HepG2 (cell line): ENCODE results near the gene SLIT3.

Source experiments
- BRCA1 ChIP-seq: sonication (generic); formaldehyde crosslinking; IDR thresholded peaks from 2 replicates; pipeline ENCODE4 v1.4.0; 2020; ENCODE audit warnings: missing genetic modification reagents
- MAZ ChIP-seq, 2 experiments: sonication (generic) in 1 of 2; formaldehyde crosslinking in 1 of 2; IDR thresholded peaks; 2 replicates each; pipeline versions ENCODE4 v1.5.0 to v1.6.1; 2012 to 2020; ENCODE audit warnings: low read depth in 2 of 2, mild to moderate bottlenecking in 2 of 2, borderline replicate concordance in 1 of 2, improper control_type of control experiment in 1 of 2, low read length in 1 of 2, missing genetic modification reagents in 1 of 2, moderate library complexity in 1 of 2
- MNT ChIP-seq: fragments of 450-650 bp; IDR thresholded peaks from 2 replicates; pipeline ENCODE4 v1.6.1; 2016
- REST ChIP-seq, 2 experiments: IDR thresholded peaks; 2 replicates each; pipeline ENCODE4 v1.6.1; 2011 to 2012; ENCODE audit warnings: low read length in 2 of 2, borderline replicate concordance in 1 of 2, low read depth in 1 of 2, mild to moderate bottlenecking in 1 of 2, moderate library complexity in 1 of 2
- RORA ChIP-seq: sonication (generic); formaldehyde crosslinking; IDR thresholded peaks from 2 replicates; pipeline ENCODE4 v1.5.0; 2020; ENCODE audit warnings: mild to moderate bottlenecking, missing genetic modification reagents, moderate library complexity
- SIN3A ChIP-seq: IDR thresholded peaks from 2 replicates; pipeline ENCODE4 v1.6.1; 2011; ENCODE audit warnings: low read depth, mild to moderate bottlenecking, control low read depth, low read length, borderline replicate concordance
- TOE1 ChIP-seq: sonication (generic); formaldehyde crosslinking; IDR thresholded peaks from 2 replicates; pipeline ENCODE4 v1.4.0; 2020; ENCODE audit warnings: mild to moderate bottlenecking, missing genetic modification reagents
- ZNF121 ChIP-seq: sonication (generic); formaldehyde crosslinking; IDR thresholded peaks from 2 replicates; pipeline ENCODE4 v1.5.0; 2020; ENCODE audit warnings: mild to moderate bottlenecking, missing genetic modification reagents
- ZNF143 ChIP-seq: sonication (generic); formaldehyde crosslinking; IDR thresholded peaks from 2 replicates; pipeline ENCODE4 v1.4.0; 2020; ENCODE audit warnings: missing genetic modification reagents

- TF ChIP-seq SIN3A = no peak
- TF ChIP-seq BRCA1 (CRISPR knock-in tag) = no peak
- TF ChIP-seq RORA (CRISPR knock-in tag) = no peak
- TF ChIP-seq TOE1 (CRISPR knock-in tag) = no peak
- no peak for TF ChIP-seq REST (IDR thresholded peaks at IDR 0.05; ENCODE audit: borderline replicate concordance in 1 of 2, low read depth in 1 of 2, low read length in 2 of 2)
- no peak for TF ChIP-seq ZNF143 (CRISPR knock-in tag)
- TF ChIP-seq ZNF121 = no peak
- TF ChIP-seq MNT = no peak
- TF ChIP-seq MAZ (IDR thresholded peaks at IDR 0.05; ENCODE audit: borderline replicate concordance, low read depth, low read length) = no peak
- no peak for TF ChIP-seq MAZ (CRISPR knock-in tag; IDR thresholded peaks at IDR 0.05; ENCODE audit: low read depth)
Observed at GRCh38 chr5:169219351-169219750, 81.6 kb downstream of the SLIT3 start.
